DOHH2 (cell line): Measurements from ENCODE around the gene SYT3.
A peak's percentile ranks its signal among the peaks of the same experiment; 100 is the strongest.

Experiments
- H3F3A ChIP-seq: fragments of 200-600 bp; sonication (generic), shearing (Covaris generic); 2 replicates; pipeline ENCODE4 v1.6.0; 2016; ENCODE audit warnings: antibody characterized with exemption, mild to moderate bottlenecking; ENCODE audit not compliant: control insufficient read depth, insufficient read depth
- H3K27ac ChIP-seq: fragments of 200-600 bp; sonication (generic); 2 replicates; pipeline ENCODE4 v1.5.1; 2014; ENCODE audit warnings: low read depth, mild to moderate bottlenecking, low read length, moderate library complexity
- H3K27me3 ChIP-seq: fragments of 200-600 bp; sonication (generic); 2 replicates; pipeline ENCODE4 v1.6.1; 2014; ENCODE audit warnings: mild to moderate bottlenecking, low read length, mixed read lengths; ENCODE audit not compliant: control insufficient read depth
- H3K36me3 ChIP-seq: fragments of 200-600 bp; sonication (generic); 2 replicates; pipeline ENCODE4 v1.6.1; 2014; ENCODE audit warnings: mild to moderate bottlenecking, low read length, moderate library complexity, mixed read lengths; ENCODE audit not compliant: control insufficient read depth
- H3K4me1 ChIP-seq: fragments of 200-600 bp; sonication (generic); 2 replicates; pipeline ENCODE4 v1.6.1; 2014; ENCODE audit warnings: mild to moderate bottlenecking, low read length, mixed read lengths; ENCODE audit not compliant: control insufficient read depth
- H3K4me2 ChIP-seq: fragments of 200-600 bp; sonication (generic); 2 replicates; pipeline ENCODE4 v1.6.0; 2014; ENCODE audit warnings: mild to moderate bottlenecking, low read length, moderate library complexity
- H3K4me3 ChIP-seq: fragments of 200-600 bp; sonication (generic); 2 replicates; pipeline ENCODE4 v1.5.1; 2014; ENCODE audit warnings: mild to moderate bottlenecking, low read length, mixed read lengths
- H3K79me2 ChIP-seq: fragments of 200-600 bp; sonication (generic); 2 replicates; pipeline ENCODE4 v1.6.1; 2014; ENCODE audit warnings: mild to moderate bottlenecking, low read length, mixed read lengths; ENCODE audit not compliant: control insufficient read depth
- H3K9me2 ChIP-seq: fragments of 200-600 bp; sonication (generic); replicated peaks from 2 replicates; pipeline ENCODE4 v1.6.1; 2014; ENCODE audit warnings: mild to moderate bottlenecking, low read length, mixed read lengths; ENCODE audit not compliant: control insufficient read depth
- H3K9me3 ChIP-seq: fragments of 200-600 bp; sonication (generic); 2 replicates; pipeline ENCODE4 v1.6.1; 2014; ENCODE audit warnings: antibody characterized with exemption, low read length, mixed read lengths; ENCODE audit not compliant: control insufficient read depth, insufficient read depth
- H4K20me1 ChIP-seq: fragments of 200-600 bp; sonication (generic); 2 replicates; pipeline ENCODE4 v1.6.0; 2014; ENCODE audit warnings: low read depth, mild to moderate bottlenecking, antibody characterized with exemption, low read length, moderate library complexity; ENCODE audit not compliant: control insufficient read depth, insufficient read depth
- EZH2phosphoT487 ChIP-seq: fragments of 200-600 bp; sonication (generic); IDR thresholded peaks from 2 replicates; pipeline ENCODE4 v1.6.1; 2017; ENCODE audit warnings: borderline replicate concordance, mild to moderate bottlenecking, antibody characterized with exemption, low read length, moderate library complexity, mixed read lengths
- TF ChIP-seq, protein P1 (sequence below): fragments of 200-600 bp; sonication (generic); IDR thresholded peaks from one replicate; pipeline ENCODE4 v1.5.1; 2014; ENCODE audit warnings: antibody characterized with exemption, mild to moderate bottlenecking, low read depth, low read length; ENCODE audit not compliant: poor library complexity, severe bottlenecking

The SYT3 gene

GRCh38 chr19:50649433-50650391, 10.0 kb upstream of the SYT3 start, which contains the start of gene C19orf81:
Gene C19orf81, plus strand, starts transcription at chr19:50649445. Its CDS starts 0 bp downstream, at chr19:50649445.
- Histone ChIP-seq H3K36me3 (no peaks in the 10 kb centered on the region), H3K4me3 (no peak within 1 kb of the TSS), H3F3A (no peaks in the 10 kb centered on the region), H3K9me2 (no peaks in the 10 kb centered on the region), H4K20me1 (no peaks in the 10 kb centered on the region), H3K27ac (no peak within 1 kb of the TSS), H3K79me2 (no peaks in the 10 kb centered on the region), H3K9me3 (no peaks in the 10 kb centered on the region), H3K4me2 (peak within 1 kb of the TSS; percentile 16; the same call in 1 of the 2 replicates), H3K27me3 (no peaks in the 10 kb centered on the region), H3K4me1 (peaks cover 15% of the 10 kb centered on the region)
- no peak for TF ChIP-seq EZH2phosphoT487

DNA sequence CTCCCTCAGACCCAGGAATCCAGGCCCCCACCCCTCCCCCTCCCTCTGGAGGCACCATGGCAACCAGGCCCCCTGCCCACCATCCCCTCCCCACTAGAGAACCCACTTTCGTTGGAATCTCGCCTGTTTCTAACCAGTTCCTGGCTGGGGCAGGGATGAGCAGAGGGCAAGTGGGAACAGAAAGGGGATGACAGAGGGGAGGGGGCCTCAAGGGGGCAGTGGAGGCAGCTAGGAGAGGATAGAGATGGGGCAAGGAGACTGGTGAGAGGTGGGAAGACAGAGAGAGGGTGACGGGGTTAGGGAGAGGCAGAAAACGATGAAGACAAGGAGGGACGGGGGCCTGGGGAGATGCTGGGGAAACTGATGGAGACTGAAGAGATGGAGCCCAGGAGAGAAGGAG, 9.0 kb upstream of the SYT3 start:
- Histone ChIP-seq H3K27me3 (0 out of 2 replicates have a peak, but pooled peaks cover 2% of the 10 kb centered on the region), H3K9me3 (no peaks in the 10 kb centered on the region), H3K4me1 (peaks cover 15% of the 10 kb centered on the region), H3K4me2 (no peak overlapping the region), H3K27ac (no peak overlapping the region), H4K20me1 (no peaks in the 10 kb centered on the region), H3F3A (no peaks in the 10 kb centered on the region), H3K79me2 (no peaks in the 10 kb centered on the region), H3K36me3 (no peaks in the 10 kb centered on the region), H3K4me3 (no peak overlapping the region), H3K9me2 (no peaks in the 10 kb centered on the region)
- TF ChIP-seq, protein P1, sequence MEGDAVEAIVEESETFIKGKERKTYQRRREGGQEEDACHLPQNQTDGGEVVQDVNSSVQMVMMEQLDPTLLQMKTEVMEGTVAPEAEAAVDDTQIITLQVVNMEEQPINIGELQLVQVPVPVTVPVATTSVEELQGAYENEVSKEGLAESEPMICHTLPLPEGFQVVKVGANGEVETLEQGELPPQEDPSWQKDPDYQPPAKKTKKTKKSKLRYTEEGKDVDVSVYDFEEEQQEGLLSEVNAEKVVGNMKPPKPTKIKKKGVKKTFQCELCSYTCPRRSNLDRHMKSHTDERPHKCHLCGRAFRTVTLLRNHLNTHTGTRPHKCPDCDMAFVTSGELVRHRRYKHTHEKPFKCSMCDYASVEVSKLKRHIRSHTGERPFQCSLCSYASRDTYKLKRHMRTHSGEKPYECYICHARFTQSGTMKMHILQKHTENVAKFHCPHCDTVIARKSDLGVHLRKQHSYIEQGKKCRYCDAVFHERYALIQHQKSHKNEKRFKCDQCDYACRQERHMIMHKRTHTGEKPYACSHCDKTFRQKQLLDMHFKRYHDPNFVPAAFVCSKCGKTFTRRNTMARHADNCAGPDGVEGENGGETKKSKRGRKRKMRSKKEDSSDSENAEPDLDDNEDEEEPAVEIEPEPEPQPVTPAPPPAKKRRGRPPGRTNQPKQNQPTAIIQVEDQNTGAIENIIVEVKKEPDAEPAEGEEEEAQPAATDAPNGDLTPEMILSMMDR: no peak
- TF ChIP-seq EZH2phosphoT487: no peak

- TF ChIP-seq, protein P1: no peak
- TF ChIP-seq EZH2phosphoT487: no peak
- Histone ChIP-seq H3K4me3 (no peak overlapping the region), H3K79me2 (no peaks in the 10 kb centered on the region), H3K9me2 (no peaks in the 10 kb centered on the region), H3K27ac (no peak overlapping the region), H3K4me2 (peak overlapping the region; percentile 16; the same call in 1 of the 2 replicates), H3K4me1 (peaks cover 15% of the 10 kb centered on the region), H3K36me3 (no peaks in the 10 kb centered on the region), H4K20me1 (no peaks in the 10 kb centered on the region), H3K9me3 (no peaks in the 10 kb centered on the region), H3F3A (no peaks in the 10 kb centered on the region), H3K27me3 (0 out of 2 replicates have a peak, but pooled peaks cover 2% of the 10 kb centered on the region)
These were observed 8.4 kb upstream of the SYT3 start for GRCh38 chr19:50647879-50648615.
